Measurements from ENCODE around the gene ARHGEF16.

DNA sequence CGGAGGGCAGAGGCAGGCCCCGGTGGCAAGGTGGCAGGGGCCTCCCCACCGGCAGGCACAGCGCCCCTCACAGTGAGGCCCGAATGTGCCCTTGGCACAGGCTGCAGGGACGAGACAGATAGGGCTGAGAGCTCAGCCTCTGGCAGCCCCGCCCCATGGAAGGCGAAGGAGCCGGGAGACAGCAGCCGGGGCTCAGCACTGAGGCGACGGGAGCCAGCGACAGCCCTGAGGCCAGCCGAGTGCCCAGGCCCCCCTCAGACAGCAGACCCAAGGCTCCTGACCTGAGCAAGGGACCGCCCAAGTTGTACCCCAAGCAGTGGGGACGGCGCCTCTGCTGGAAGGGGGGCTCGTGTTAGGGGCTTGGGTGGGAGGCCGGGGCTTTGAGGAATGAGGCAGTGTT is 43.1 kb downstream of the ARHGEF16 start:
- TF ChIP-seq, protein P1, sequence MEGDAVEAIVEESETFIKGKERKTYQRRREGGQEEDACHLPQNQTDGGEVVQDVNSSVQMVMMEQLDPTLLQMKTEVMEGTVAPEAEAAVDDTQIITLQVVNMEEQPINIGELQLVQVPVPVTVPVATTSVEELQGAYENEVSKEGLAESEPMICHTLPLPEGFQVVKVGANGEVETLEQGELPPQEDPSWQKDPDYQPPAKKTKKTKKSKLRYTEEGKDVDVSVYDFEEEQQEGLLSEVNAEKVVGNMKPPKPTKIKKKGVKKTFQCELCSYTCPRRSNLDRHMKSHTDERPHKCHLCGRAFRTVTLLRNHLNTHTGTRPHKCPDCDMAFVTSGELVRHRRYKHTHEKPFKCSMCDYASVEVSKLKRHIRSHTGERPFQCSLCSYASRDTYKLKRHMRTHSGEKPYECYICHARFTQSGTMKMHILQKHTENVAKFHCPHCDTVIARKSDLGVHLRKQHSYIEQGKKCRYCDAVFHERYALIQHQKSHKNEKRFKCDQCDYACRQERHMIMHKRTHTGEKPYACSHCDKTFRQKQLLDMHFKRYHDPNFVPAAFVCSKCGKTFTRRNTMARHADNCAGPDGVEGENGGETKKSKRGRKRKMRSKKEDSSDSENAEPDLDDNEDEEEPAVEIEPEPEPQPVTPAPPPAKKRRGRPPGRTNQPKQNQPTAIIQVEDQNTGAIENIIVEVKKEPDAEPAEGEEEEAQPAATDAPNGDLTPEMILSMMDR (IDR thresholded peaks at IDR 0.05), result no peak
- TF ChIP-seq EZH2 (IDR thresholded peaks at IDR 0.05), result no peak
